CD14-positive monocyte (primary cell): ENCODE measurements around the gene CHTOP. TPM values are rescaled to one million over a fixed set of nuclear protein-coding genes. Genes with fewer than 3 reads are reported as not detected.

Source experiments
- DNase-seq, 3 donors: peaks; one replicate each; pipeline ENCODE4 v3.0.0-alpha.2; 2011 to 2022
- H2AFZ ChIP-seq: 2 replicates; pipeline ENCODE4 v1.6.0; 2012; ENCODE audit warnings: mild to moderate bottlenecking, low read depth, low read length, inconsistent platforms; ENCODE audit not compliant: insufficient read depth, poor library complexity, severe bottlenecking
- H3K27ac ChIP-seq, 2 donors: 1 replicate in 1 of 2; 2 replicates in 1 of 2; pipeline ENCODE4 v1.5.1; 2012 to 2013; ENCODE audit warnings: low read length in 2 of 2, control low read depth in 1 of 2, inconsistent platforms in 1 of 2, low read depth in 1 of 2, mild to moderate bottlenecking in 1 of 2
- H3K27me3 ChIP-seq, 2 donors: one replicate each; pipeline versions ENCODE4 v1.6.0 to v1.6.1; 2011 to 2013; ENCODE audit warnings: low read length in 2 of 2; ENCODE audit not compliant: control insufficient read depth in 2 of 2, insufficient read depth in 2 of 2
- H3K36me3 ChIP-seq, 2 donors: replicated peaks in 1 of 2; 1 replicate in 1 of 2; 2 replicates in 1 of 2; pipeline versions ENCODE4 v1.5.1 to v1.6.1; 2012 to 2013; ENCODE audit warnings: low read length in 2 of 2, control low read depth in 1 of 2, inconsistent platforms in 1 of 2, mild to moderate bottlenecking in 1 of 2; ENCODE audit not compliant: insufficient read depth in 2 of 2, control insufficient read depth in 1 of 2
- H3K4me1 ChIP-seq, 2 donors: 1 replicate in 1 of 2; 2 replicates in 1 of 2; pipeline versions ENCODE4 v1.5.1 to v1.6.1; 2012 to 2013; ENCODE audit warnings: low read length in 2 of 2, control low read depth in 1 of 2, inconsistent platforms in 1 of 2, mild to moderate bottlenecking in 1 of 2, moderate library complexity in 1 of 2; ENCODE audit not compliant: insufficient read depth in 2 of 2, control insufficient read depth in 1 of 2
- H3K4me2 ChIP-seq: replicated peaks from 2 replicates; pipeline ENCODE3; 2012; ENCODE audit warnings: low read length, moderate library complexity, mild to moderate bottlenecking; ENCODE audit not compliant: poor library complexity, severe bottlenecking; ENCODE audit errors: extremely low read depth
- H3K4me3 ChIP-seq, 3 experiments: fragments of 200-600 bp in 1 of 3; sonication (generic) in 1 of 3; replicated peaks in 1 of 3; 1 replicate in 2 of 3; 2 replicates in 1 of 3; pipeline ENCODE4 v1.5.1; 2011 to 2013; ENCODE audit warnings: low read length in 3 of 3, mild to moderate bottlenecking in 3 of 3, control low read depth in 2 of 3, low read depth in 2 of 3, inconsistent platforms in 1 of 3, moderate library complexity in 1 of 3
- H3K79me2 ChIP-seq: 2 replicates; pipeline ENCODE4 v1.6.0; 2012; ENCODE audit warnings: mild to moderate bottlenecking, control low read depth, inconsistent platforms, low read length, moderate library complexity; ENCODE audit not compliant: insufficient read depth
- H3K9ac ChIP-seq: 2 replicates; pipeline ENCODE4 v1.6.0; 2017; ENCODE audit warnings: low read length, mild to moderate bottlenecking; ENCODE audit not compliant: insufficient read depth, poor library complexity, severe bottlenecking
- H3K9me3 ChIP-seq, 2 donors: replicated peaks in 1 of 2; 1 replicate in 1 of 2; 2 replicates in 1 of 2; pipeline versions ENCODE4 v1.5.1 to v1.6.1; 2012 to 2013; ENCODE audit warnings: low read length in 2 of 2, control low read depth in 1 of 2; ENCODE audit not compliant: control insufficient read depth in 1 of 2, insufficient read depth in 1 of 2
- H4K20me1 ChIP-seq: 2 replicates; pipeline ENCODE4 v1.6.0; 2012; ENCODE audit warnings: mild to moderate bottlenecking, low read length, control low read depth, moderate library complexity; ENCODE audit not compliant: insufficient read depth
- H3K27ac Mint-ChIP-seq, 7 donors: one replicate each; pipeline ENCODE4 v1.8.0; 2020; ENCODE audit warnings: mild to moderate bottlenecking in 7 of 7, mixed read lengths in 7 of 7, moderate library complexity in 6 of 7, inconsistent platforms in 2 of 7
- H3K27me3 Mint-ChIP-seq, 3 donors: one replicate each; pipeline ENCODE4 v1.8.0; 2021 to 2022; ENCODE audit warnings: low read depth in 3 of 3, mild to moderate bottlenecking in 3 of 3, mixed read lengths in 3 of 3, moderate library complexity in 3 of 3, inconsistent platforms in 1 of 3
- H3K36me3 Mint-ChIP-seq, 2 donors: one replicate each; pipeline ENCODE4 v1.8.0; 2020; ENCODE audit warnings: mixed read lengths in 2 of 2, inconsistent platforms in 1 of 2, mild to moderate bottlenecking in 1 of 2
- H3K4me1 Mint-ChIP-seq: one replicate; pipeline ENCODE4 v1.8.0; 2020; ENCODE audit warnings: mild to moderate bottlenecking, mixed read lengths
- H3K4me3 Mint-ChIP-seq, 2 donors: one replicate each; pipeline ENCODE4 v1.8.0; 2020; ENCODE audit warnings: mild to moderate bottlenecking in 2 of 2, mixed read lengths in 2 of 2, moderate library complexity in 1 of 2
- H3K9me3 Mint-ChIP-seq, 7 donors: one replicate each; pipeline ENCODE4 v1.8.0; 2020 to 2022; ENCODE audit warnings: mixed read lengths in 7 of 7, mild to moderate bottlenecking in 6 of 7, moderate library complexity in 6 of 7, inconsistent platforms in 2 of 7
- WGBS: methylation state at CpG from one replicate; pipeline ENCODE4 v1.1.5; 2013; ENCODE audit warnings: missing lambda C conversion rate; ENCODE audit not compliant: insufficient coverage; 5-methylcytosine and 5-hydroxymethylcytosine counted together
- intact Hi-C, 2 donors: fragments of 100-400 bp; cut with micrococcal nuclease; formaldehyde crosslinking; loops; one replicate each; pipeline versions ENCODE4 v1.15.0 to v1.15.1; 2023
- polyA plus RNA-seq, 3 donors: library from polyadenylated mRNA; depleted of rRNA in 1 of 3; unstranded in 2 of 3; stranded (reverse) in 1 of 3; fragments of 300-500 nt in 2 of 3; fragments of >200 nt in 1 of 3; fragmentation: Illumina TruSeq in 2 of 3; gene quantifications; 1 replicate in 2 of 3; 2 replicates in 1 of 3; pipeline ENCODE4 v1.2.3, GENCODE V29; 2012 to 2021
- TF ChIP-seq, protein P1 (sequence below): fragments of 200-600 bp; IDR thresholded peaks from one replicate; pipeline ENCODE4 v1.8.0; 2022; ENCODE audit warnings: antibody characterized with exemption, mild to moderate bottlenecking

The CHTOP gene
- polyA plus RNA-seq, 3 donors, result 28.1 to 56.2 (median 38.2) TPM

- H4K20me1 ChIP-seq, result no peaks in the 10 kb centered on the region
- H3K4me2 ChIP-seq, result no peak overlapping the region
- Mint-ChIP-seq H3K36me3 (no peaks in the 10 kb centered on the region), H3K27me3 (peaks cover 2 to 4% (median 3%) of the 10 kb centered on the region in 3 donors), H3K9me3 (peaks cover 0 to 6% (median 0%) of the 10 kb centered on the region in 7 donors), H3K27ac (peak overlapping the region in 1 of 7 donors; percentile 46), H3K4me3 (no peak overlapping the region), H3K4me1 (peaks cover 41% of the 10 kb centered on the region)
- no peaks in the 10 kb centered on the region for H3K27me3 ChIP-seq
- intact Hi-C loops, result no loop called here
- no CpG with 5 or more reads among the region's 11 CpGs for WGBS
- no peaks in the 10 kb centered on the region for H3K9me3 ChIP-seq
- H3K4me3 ChIP-seq, result no peak overlapping the region
- peaks cover 26 to 35% of the 10 kb centered on the region in 2 donors for H3K4me1 ChIP-seq
- no peaks in the 10 kb centered on the region for H3K79me2 ChIP-seq
- no peak for DNase-seq
- H3K9ac ChIP-seq, result no peak overlapping the region
- no peaks in the 10 kb centered on the region for H3K36me3 ChIP-seq
- no peak overlapping the region for H3K27ac ChIP-seq
- TF ChIP-seq, protein P1, sequence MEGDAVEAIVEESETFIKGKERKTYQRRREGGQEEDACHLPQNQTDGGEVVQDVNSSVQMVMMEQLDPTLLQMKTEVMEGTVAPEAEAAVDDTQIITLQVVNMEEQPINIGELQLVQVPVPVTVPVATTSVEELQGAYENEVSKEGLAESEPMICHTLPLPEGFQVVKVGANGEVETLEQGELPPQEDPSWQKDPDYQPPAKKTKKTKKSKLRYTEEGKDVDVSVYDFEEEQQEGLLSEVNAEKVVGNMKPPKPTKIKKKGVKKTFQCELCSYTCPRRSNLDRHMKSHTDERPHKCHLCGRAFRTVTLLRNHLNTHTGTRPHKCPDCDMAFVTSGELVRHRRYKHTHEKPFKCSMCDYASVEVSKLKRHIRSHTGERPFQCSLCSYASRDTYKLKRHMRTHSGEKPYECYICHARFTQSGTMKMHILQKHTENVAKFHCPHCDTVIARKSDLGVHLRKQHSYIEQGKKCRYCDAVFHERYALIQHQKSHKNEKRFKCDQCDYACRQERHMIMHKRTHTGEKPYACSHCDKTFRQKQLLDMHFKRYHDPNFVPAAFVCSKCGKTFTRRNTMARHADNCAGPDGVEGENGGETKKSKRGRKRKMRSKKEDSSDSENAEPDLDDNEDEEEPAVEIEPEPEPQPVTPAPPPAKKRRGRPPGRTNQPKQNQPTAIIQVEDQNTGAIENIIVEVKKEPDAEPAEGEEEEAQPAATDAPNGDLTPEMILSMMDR, result no peak
- no peak overlapping the region for H2AFZ ChIP-seq
Observed at GRCh38 chr1:153606194-153606593, 27.7 kb upstream of the CHTOP start.

- Histone ChIP-seq H2AFZ (no peak overlapping the region), H3K27ac (no peak overlapping the region), H3K79me2 (no peaks in the 10 kb centered on the region), H3K9ac (no peak overlapping the region), H3K27me3 (no peaks in the 10 kb centered on the region), H3K9me3 (no peaks in the 10 kb centered on the region), H4K20me1 (no peaks in the 10 kb centered on the region), H3K4me1 (peaks cover 19 to 29% of the 10 kb centered on the region in 2 donors), H3K4me3 (no peak overlapping the region), H3K4me2 (no peak overlapping the region), H3K36me3 (no peaks in the 10 kb centered on the region)
- 97% methylated on average over 8 of the region's 8 CpGs for WGBS
- H3K4me3 Mint-ChIP-seq, result no peak overlapping the region
- intact Hi-C loops, result no loop called here
- H3K9me3 Mint-ChIP-seq, result peaks cover 0 to 6% (median 0%) of the 10 kb centered on the region in 7 donors
- H3K36me3 Mint-ChIP-seq, result no peaks in the 10 kb centered on the region
- H3K27me3 Mint-ChIP-seq, result peaks cover 2 to 4% (median 3%) of the 10 kb centered on the region in 3 donors
- TF ChIP-seq, protein P1, result no peak
- DNase-seq, result no peak
- H3K27ac Mint-ChIP-seq, result no peak overlapping the region
- H3K4me1 Mint-ChIP-seq, result peaks cover 36% of the 10 kb centered on the region
Observed at GRCh38 chr1:153607381-153607780, 26.5 kb upstream of the CHTOP start.
